Smooth muscle cell of the brain vasculature (primary cell): ENCODE data around the gene GPR68.
"Not testable (repeated sequence)": the region's sequence is repeated elsewhere in the genome, so short reads cannot be mapped to it uniquely, and the experiment has no call there.

Source experiments
- DNase-seq: peaks from one replicate; pipeline ENCODE4 v3.0.0-alpha.2; 2012; ENCODE audit warnings: low read depth, low spot score

Gene GPR68

DNA sequence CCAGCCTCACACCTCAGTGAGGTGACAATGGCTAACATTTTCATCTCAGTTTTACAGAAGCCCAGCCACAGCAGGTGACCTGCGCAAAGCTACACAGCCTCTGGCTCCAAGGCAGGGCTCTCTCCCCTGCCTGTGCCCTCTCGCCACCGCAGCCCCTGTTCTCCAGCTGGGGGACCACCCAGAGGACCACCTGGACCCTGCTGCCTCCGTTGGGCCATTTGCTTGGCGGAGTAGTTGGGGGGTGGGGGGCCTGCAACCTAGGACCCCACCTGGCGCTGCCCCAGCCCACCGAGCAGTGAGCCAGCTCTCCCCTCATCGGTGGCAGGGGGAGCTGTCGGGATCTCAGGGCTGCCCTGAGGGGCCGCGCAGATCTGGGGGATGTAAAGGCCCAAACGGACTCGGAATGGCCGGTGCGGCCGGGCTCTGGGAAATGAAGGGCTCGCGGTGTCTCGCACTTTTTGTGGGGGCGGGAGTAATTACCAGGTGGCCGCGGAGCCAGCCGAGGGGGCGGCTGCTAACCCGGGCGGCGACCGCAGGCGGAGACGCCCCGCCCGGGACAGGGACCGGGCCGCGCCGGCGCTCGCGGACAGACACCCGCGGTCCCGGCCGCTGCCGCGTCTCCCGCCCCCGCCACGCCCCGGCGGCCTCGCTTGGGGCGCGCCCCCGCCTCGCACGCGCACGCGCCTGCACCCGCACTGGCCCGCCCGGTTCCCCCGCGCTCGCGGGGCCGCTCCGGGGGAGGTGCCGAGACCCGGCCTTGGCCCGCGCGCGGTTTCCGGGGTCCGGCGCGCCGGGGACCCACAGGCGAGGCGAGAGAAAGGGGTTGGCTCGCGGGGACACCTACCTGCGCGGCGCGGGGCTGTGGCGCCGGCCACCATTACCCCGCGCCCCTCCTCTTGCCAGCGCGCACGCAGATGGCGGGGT, 8.6 kb upstream of the GPR68 start:
- no peak for DNase-seq

DNA sequence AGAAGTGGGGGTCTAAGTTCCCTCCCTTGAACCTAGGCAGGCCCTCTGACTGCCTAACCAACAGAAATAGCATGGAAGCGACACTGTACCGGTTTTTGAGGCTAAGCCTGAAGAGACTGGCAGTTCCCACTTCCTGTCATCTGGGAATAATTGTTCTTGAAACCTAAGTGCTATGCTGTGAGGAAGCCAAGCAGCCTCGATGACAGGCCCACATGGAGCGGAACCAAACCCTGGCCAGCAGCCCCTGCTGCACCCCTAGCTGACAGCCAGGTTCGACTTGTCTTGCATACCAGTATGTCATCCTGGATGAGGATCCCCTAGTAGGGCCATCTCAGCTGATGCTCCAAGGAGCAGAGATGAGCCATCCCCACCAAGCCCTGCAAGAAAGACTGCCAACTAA, 6.4 kb upstream of the GPR68 start:
- DNase-seq: no peak

DNA sequence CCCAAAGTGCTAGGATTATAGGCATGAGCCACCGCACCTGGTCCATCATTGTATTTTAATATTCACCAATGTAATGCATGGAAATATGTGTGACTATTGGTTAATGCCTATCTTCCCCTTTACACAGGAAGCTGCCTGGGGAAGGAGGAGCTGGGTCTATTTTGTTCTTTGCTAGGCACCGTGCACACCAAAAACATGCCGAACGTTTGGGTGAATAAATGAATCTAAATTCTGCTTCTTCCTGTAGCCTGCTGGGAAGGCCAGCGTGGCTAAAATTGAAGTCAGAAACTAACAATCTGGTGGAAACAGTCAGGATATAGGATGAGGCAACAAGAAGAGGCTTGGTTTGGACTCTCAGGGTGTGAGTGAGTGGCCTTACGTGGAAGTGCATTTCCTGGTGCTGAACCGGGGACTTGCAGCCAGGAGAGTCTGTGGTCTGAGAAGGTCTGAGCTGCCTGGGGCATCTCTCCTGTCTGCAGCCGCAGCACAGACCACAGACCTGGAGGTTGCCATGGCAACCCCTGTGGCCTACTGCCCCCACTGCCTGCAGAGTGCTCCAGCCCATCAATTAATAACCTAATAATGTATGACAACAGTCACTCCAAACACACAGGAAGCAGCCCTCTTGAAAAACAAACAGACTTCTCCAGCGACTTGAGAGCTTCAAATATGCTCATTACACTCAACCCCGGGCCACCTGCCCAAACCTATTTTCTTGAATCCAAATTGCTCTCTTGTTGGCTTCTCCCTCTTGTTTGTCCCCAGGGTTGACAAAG, 5.5 kb upstream of the GPR68 start:
- DNase-seq: no peak

DNA sequence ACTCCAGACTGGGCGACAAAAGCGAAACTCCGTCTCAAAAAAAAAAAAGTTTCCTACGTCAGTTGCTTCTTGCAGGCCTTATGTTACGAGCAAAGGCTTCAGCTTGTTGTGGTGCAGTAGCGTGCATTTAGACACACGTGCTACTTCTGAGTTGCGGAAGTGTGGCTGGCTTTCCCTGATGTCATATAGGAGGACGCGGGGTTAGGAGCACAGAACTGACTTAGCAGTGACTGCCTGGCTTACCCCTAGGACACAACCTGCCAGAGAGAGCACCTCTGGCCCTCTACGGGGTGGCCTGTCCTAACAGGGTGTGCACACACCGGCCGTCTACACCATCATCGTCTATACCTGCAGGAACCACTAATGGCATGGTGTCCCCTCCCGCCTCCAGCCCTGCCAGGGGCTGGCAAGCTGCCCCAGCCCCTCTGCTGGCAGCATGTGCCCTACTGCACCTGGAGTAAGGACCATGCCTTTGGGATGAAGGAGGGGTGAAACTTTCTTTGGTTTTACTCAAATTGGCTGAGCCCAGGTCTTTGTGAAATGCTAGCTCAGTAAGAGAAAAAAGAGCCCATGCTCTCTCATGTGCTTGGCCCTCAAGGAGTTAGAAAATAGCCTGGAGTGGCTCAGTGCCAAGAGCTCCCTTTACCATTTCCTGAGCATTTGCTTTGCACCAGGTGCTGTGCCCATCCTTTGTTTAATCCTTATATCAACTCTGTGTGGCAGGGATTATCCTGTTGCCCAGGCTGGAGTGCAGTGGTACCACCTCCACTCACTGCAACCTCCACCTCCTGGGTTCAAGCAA, 1.7 kb upstream of the GPR68 start:
- no peak for DNase-seq

DNA sequence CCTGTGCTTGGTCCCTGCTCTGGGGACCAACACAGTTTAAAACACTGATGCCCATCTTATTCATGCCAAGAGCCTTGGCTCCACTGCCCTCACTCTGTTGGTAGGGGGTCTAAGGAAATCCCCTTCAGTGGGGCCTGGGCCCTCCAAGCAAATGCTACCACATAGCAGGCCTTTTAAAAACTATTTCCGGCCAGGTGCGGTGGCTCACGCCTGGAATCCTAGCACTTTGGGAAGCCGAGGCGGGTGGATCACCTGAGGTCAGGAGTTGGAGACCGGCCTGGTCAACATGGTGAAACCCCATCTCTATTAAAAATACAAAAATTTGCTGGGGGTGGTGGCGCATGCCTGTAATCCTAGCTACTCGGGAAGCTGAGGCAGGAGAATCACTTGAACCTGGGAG, 1.1 kb upstream of the GPR68 start:
- not testable (repeated sequence) for DNase-seq

DNA sequence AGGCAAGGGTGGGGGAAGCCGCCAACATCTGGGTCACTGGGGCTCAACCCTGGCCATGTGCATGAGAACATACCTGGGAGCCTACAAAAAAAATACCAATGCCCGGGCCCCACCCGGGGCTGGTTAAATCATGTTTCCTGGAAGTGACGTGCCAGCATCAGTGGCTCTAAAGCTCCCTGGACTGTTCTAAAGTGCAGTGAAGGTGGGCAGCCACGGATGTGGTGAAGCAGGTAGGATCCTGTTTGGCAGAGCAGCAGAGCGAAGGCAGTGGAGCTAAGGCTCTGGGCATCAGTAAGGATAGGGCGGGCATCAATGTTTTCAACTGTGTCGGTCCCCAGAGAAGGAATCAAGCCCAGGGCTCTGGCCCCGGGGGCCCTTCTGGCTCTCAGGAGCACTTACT, 525 bp upstream of the GPR68 start:
- DNase-seq: no peak

DNA sequence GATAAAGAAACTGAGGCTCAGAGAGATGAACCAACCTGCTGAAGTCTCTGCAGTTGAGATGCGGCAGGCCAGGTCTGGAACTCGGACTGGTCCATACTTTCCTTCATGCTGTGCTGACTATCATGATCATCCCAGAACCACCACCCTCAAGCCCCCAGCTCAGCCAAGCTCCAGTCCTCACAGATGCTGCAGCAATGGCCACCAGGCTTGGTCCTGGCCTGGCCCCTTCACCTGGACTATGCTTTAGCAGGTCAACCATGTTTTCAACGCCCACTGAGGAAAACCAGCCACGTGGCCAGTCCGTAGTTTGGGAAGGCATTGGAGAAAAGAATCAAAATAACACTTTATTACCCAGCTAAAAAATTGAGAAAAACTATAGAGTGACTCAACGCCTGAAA, 1.4 kb downstream of the GPR68 start:
- DNase-seq: no peak

DNA sequence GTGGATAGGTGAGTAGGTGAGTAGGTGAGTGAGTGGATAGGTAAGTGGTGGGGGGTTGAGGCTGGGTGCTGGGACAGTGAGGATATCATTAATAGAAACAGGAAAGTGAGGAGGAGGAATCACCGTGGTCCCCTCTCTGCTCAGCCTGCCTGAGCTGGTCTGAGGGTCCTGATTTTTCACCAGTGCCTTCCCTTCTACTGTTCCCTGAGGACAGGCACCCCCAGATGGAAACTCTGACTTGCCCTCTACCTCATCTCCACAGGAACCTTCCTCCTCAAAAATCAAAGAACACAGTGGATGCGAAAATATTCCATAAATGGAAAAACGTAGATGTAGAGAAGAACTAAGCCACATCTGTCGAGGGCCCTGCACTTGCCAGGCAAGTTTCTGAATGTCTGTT, 1.9 kb downstream of the GPR68 start:
- DNase-seq: no peak

DNA sequence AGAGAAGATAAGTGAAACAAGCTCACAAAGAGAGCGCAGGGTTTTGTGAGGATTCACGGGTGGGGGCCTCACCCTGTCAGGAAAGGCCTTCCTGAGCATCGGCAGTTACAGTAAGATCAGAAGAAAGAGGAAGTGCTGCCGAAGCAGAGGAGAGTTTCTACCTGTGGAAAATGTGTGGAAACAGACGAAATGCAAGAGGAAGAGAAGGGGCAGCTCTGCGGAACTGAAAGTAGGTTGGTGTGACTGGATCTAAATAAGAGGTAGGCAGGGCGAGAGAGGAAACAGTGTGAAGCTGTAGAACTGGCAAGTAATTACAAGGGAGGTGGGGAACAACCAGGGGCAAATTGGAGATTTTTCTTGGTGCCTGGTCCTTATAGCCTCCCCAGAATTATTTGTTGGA, 2.6 kb downstream of the GPR68 start:
- DNase-seq: no peak

DNA sequence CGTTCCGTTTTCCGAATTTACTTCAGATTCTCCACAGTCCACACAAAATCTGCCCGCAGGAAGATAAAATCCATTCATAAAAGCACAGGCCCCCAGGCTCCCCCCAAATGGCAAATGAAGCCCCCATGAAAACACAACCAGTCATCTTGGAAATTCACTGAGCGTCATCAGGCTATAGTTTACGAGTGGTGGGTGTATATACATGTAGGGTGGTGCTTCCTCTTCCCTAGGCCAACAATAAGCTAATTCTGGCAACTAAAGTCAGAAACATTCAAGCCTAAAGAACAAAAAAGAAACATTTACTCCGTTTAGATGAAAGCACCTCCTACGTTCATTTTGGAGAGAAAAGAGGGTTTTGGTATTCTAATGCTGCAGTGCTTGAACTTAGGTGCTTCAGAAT, 5.8 kb downstream of the GPR68 start:
- no peak for DNase-seq

DNA sequence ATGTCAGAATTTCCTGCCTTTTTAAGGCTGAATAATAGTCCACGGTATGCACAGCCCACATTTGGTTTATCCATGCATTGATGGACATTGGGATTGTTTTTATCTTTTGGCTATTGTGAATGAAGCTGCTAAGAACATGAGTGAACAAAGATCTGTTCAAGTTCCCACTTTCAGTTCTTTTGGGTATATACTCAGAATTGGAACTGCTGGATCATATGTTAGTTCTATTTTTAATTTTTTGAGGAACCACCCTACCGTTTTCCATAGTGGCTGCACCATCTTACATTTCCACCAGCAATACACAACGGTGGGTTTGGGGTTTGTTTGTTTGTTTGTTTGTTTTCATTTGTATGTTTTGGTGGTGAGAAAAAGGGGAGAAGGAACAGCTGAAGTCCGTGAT, 6.4 kb downstream of the GPR68 start:
- DNase-seq: no peak

DNA sequence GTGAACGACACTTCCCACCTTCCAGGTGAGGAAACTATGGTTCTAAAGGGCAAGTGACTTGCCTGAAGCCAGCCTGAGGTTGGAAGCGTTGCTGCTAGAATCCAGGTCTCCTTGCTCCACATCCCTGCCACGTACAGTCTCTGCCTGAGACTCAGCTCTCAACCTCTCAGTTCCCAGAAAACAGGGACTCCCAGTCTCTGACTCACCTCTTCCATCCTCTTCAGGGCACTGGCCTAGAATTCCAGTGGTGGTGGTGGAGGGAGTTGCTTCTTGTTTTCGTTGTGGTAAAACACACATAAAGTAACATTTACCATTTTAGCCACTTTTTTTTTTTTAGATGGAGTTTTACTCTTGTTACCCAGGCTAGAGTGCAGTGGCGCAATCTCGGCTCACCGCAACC, 7.3 kb downstream of the GPR68 start:
- DNase-seq: no peak

DNA sequence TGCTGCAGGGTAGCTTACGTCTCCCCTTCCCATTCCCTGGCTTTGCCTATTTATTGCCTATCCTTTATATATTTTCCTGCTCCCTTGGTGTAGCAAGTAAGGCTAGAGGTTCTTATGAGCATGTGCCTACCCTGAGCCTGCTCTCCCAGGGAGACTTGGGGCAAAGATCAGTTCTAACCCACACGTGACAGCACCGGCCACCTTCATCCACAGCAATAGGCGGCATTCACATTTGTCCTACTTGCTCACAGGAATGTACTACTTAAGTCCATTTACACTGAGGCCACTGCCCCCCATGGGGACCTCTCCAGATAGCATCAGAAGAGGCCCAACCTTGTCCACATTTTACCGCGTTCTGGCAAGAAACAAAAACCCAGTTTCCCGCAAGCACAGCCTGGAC, 8.7 kb downstream of the GPR68 start:
- DNase-seq: no peak

DNA sequence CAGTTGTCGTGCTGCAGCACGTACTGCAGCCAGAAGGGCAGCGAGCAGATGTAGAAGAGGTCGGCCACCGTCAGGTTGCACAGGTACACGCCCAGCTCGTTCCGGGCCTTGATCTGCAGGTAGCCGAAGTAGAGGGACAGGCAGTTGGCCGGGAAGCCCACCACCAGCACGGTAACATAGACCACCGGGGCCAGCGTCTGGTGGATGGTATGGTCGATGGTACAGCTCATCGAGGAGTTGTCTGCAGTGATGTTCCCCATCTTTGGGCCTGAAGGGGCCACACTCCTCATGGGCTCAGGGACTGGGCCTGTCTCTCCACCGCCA, 9.8 kb downstream of the GPR68 start:
- no peak for DNase-seq

DNA sequence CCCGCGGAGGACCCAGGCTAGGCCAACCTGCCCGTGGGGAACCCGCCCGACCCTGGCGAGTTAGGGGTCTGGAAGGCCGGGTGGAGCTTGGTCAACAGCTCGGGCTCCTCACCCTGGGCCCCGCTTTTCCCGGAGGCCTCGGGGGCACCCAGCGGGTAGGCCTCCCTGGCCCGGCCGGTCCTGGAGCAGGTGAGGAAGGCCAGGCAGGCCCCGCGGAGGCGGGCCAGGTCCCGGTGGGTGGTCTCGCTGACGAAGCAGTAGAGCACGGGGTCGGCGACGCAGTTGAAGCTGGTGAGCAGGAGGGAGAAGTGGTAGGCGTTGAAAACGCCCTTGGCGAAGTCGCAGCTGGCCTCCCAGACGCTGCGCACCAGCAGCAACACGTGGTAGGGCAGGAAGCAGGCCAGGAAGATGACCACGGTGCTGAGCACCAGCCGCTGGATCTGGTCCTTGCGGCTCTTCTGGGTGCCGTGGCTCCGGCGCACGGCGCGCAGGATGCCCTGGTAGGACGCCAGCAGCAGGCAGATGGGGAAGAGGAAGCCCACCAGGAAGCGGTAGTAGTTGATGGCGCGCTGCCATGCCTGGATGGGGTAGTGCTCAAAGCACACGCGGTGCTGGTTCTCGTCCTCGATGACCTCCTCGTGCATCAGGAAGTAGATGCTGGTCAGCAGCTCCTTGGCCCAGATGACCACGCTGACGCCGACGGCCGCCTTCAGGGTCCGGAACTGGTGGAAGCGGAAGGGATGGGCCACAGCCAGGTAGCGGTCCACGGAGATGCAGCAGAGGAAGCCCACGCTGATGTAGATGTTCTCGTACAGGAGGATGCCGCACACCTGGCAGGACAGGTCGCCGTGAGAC, 10.3 kb downstream of the GPR68 start:
- no peak for DNase-seq

DNA sequence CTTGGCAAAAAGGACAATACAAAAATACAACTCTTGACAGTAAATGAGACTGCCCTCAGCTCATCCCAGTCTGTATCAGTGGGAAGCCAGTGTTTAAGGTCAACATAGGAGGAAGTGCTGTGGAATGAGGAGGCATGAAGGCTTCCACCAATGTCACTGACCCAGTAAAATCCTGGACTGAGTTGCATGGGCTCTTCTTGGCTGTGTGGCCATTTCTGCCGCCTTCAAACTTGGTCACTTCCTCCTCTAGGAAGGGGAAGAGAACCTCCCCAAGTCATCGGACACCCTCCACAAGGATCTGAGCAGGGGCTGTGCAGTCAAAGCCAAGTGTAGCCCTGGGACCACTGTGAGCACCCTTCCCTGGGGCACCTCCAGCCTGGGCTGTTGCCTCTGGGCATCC, 11.9 kb downstream of the GPR68 start:
- DNase-seq: no peak

DNA sequence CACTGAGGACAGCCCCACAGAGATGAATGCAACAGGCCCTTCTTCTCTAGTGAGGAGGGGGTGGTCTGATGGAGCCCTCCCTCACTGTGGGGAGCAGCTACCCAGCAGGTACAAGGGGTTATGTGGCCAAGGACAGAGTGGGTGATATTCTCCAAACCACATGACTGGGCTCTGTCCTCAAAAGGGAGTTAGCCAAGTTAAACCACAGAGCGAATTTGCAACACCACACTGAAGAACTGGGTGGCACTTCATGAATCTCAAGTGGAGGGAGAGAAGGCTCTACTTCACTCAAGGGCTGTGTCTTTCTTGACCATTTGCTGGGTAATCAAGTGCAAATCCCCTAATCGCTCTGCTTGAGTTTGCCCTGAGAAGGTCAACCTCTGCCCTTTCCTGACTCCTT, 12.5 kb downstream of the GPR68 start:
- no peak for DNase-seq

DNA sequence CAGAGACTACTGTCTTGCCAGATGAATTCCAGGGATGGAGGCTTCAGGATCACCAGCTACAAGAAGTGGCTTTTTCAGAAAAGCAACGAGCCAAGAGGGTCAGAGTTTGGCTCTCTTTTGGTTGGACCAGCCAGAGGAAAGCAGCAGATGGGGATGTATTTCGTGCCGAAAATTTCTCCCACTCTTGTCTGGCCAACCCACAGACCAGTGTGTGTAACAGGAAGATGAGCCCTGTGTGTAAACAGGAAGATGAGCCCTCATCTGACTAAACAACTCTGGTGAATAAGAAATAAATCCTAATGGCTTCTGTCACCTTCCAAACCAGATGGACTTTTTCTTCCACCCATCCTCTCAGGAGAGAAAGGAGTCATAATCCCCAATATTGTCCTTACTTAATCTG, 13.1 kb downstream of the GPR68 start:
- no peak for DNase-seq

DNA sequence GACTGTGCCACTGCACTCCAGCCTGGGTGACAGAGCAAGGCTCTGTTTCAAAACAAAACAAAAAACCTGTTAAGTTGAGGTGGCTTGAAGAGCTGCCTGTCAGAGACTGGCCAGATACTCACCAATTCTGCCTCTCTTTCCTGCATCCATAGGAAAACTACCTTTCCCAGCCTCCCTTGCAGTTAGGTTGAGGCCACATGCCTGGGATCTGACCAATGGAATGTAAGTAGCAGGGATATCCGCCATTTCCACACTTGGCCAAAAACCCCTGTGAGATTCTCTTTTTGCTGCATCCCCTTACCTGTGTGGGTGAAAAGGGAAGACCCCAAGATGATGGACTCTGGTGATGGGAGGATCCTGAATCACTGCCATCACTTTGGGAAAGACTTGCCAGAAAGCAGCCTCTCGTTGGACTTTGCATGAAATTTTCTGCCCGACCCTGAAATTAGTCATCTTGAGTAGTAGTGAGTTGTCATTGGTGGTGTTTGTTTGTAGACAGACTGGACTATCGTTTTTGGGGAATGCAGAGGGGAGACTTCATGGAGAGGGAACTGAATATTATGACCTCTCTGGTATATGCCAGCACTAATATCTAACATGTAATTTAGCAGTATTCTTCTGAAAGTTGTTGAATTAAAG, 14.0 kb downstream of the GPR68 start:
- no peak for DNase-seq

DNA sequence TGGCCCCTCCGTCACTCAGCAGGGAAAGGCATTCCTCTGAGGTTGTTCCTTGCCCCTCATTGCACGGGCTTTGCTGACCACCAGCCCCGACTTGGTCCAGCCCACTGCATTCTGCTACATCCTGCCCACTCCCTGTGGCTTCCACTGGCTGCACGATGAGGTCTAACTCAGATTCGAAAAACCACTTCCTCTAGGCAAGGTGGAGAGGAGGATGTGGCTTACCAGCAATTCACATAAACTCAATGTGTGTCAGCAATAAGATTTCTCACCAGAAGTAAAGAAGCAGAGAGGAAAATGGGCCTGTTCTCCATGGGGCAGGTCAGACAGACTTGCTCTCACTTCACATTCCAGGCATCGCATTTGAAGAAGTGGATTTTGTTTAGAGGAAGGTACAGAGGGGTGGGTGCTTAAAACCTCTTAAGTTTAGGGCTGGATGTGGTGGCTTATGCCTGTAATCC, 14.7 kb downstream of the GPR68 start:
- no peak for DNase-seq

DNA sequence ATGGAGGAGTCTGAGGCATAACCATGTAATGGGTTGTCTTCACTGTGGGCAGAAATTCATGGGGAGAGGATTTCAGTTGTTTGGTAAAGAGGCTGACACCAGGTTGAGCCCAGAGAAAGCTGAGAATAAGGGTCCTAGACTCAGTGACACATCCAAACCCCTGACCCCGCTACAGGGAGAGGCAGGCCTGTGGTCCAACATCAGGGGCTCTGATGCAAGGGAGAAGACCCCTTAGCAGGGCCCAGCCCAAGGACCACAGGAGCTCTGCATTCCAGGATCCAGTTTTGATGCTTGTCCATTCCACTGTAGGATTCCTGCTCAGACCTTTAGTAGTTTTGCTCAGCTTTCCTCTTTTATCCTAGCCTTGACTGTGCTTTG, 15.5 kb downstream of the GPR68 start:
- DNase-seq: no peak
